ENCODE data around the gene PCIF1.

GRCh38 chr20:45964006-45964400 is 29.5 kb downstream of the PCIF1 start:
- TF ChIP-seq YY1 (IDR thresholded peaks at IDR 0.05; ENCODE audit: insufficient read depth, insufficient read length) (no peak), ZNF274 (IDR thresholded peaks at IDR 0.05; ENCODE audit: low read depth, low read length) (no peak)
